Measurements from ENCODE around the gene SMAD5.

SMAD5 gene

GRCh38 chr5:136201870-136202269 lies 69.2 kb downstream of the SMAD5 start:
- DNase-seq (ENCODE audit: insufficient read length) (no peak), FAIRE-seq (no peak)
- TF ChIP-seq POLR2AphosphoS5 (IDR thresholded peaks at IDR 0.05; ENCODE audit: low read depth, low read length), result no peak
- TF ChIP-seq TAF1 (IDR thresholded peaks at IDR 0.05; ENCODE audit: borderline replicate concordance, low read depth, low read length), result no peak

DNA sequence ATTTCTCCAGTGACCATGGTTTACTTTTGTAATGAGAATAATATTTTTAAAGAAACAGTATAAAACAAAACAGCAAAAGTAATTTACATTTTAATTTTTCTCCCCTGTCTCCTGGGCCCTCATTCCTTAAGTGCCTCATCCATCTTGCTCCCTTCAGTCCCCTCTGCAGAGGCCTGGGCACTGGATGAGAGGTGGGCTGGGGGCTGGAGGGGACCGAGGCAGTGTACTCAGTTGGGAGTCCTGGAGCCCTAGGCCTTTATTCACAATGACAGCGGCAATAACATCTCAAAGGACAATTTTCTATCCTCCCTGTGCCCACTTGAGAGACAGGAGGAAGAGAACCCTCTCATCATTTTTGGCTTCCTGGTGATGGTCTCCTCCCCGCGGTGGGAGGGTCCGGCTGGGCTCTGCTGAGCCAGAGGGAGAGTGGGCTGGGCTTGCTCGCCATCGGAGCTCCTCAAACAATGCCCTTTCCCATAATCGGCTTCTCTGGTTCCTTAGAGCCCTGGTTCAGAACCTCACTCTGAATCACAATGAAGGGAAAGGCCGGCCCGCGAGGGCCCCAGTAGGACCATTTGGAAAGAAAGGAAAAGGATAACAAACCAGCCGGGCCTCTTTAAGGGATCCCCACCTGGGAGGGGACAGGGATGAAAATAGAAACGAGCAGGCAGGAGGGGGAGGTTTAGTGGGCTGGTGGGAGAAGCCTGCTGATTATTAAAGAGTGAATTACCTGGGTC lies 70.0 kb downstream of the SMAD5 start:
- TF ChIP-seq POLR2AphosphoS5 (IDR thresholded peaks at IDR 0.05; ENCODE audit: low read depth, low read length), result no peak
- TF ChIP-seq POLR2A (IDR thresholded peaks at IDR 0.05; ENCODE audit: low read depth, low read length), result no peak
- TF ChIP-seq TAF1 (IDR thresholded peaks at IDR 0.05; ENCODE audit: borderline replicate concordance, low read depth, low read length), result no peak
- no peak for FAIRE-seq
- no peak for DNase-seq (ENCODE audit: insufficient read length)

GRCh38 chr5:136203303-136203922 lies 70.8 kb downstream of the SMAD5 start:
- no peak for DNase-seq (ENCODE audit: insufficient read length)
- TF ChIP-seq POLR2AphosphoS5 (IDR thresholded peaks at IDR 0.05; ENCODE audit: low read depth, low read length) (no peak), POLR2A (IDR thresholded peaks at IDR 0.05; ENCODE audit: low read depth, low read length) (no peak), TAF1 (IDR thresholded peaks at IDR 0.05; ENCODE audit: borderline replicate concordance, low read depth, low read length) (no peak)
- no peak for FAIRE-seq

DNA sequence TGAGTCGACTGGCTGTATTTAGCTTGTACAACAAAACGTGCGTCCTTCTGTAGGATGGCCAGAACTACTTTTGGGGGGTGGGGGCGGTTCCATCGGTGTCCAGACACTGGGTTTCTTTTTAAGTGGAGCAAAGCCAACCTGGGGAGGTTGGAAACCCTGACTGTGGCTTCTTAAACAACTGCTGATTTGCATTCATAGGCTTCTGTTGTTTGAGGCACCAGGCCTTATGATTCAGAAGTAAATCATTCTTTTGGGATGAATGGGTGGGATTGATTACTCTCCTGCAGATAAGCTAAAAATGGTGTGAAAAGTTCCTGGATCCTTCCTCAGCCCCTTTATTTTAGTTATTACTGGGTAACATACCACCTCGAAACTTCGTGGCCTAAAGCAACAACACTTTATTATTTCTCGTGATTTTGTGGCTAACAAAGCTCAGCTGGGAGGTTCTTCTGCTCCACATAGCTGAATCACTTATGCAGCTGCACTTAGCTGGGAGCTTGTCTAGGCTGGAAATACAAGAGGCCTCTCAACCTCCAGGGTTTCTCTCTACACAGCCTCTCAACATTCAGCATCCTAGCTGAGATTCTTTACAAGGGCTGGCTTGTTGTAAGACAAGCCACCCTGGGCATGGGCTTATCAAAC lies 72.5 kb downstream of the SMAD5 start:
- no peak for DNase-seq (ENCODE audit: insufficient read length)
- TF ChIP-seq TAF1 (IDR thresholded peaks at IDR 0.05; ENCODE audit: borderline replicate concordance, low read depth, low read length) (no peak), POLR2A (IDR thresholded peaks at IDR 0.05; ENCODE audit: low read depth, low read length) (no peak), POLR2AphosphoS5 (IDR thresholded peaks at IDR 0.05; ENCODE audit: low read depth, low read length) (no peak)

GRCh38 chr5:136205941-136206340 lies 73.3 kb downstream of the SMAD5 start:
- no peak for DNase-seq (ENCODE audit: insufficient read length)
- TF ChIP-seq POLR2AphosphoS5 (IDR thresholded peaks at IDR 0.05; ENCODE audit: low read depth, low read length), result no peak
- no peak for TF ChIP-seq POLR2A (IDR thresholded peaks at IDR 0.05; ENCODE audit: low read depth, low read length)
- no peak for TF ChIP-seq TAF1 (IDR thresholded peaks at IDR 0.05; ENCODE audit: borderline replicate concordance, low read depth, low read length)
- FAIRE-seq, result no peak

More for the DNA sequence above, 72.5 kb downstream of the SMAD5 start:
- no peak for FAIRE-seq

GRCh38 chr5:136206361-136206760 lies 73.7 kb downstream of the SMAD5 start:
- TF ChIP-seq POLR2AphosphoS5 (IDR thresholded peaks at IDR 0.05; ENCODE audit: low read depth, low read length) (no peak), TAF1 (IDR thresholded peaks at IDR 0.05; ENCODE audit: borderline replicate concordance, low read depth, low read length) (no peak), POLR2A (IDR thresholded peaks at IDR 0.05; ENCODE audit: low read depth, low read length) (no peak)
- DNase-seq (ENCODE audit: insufficient read length) (no peak), FAIRE-seq (no peak)

DNA sequence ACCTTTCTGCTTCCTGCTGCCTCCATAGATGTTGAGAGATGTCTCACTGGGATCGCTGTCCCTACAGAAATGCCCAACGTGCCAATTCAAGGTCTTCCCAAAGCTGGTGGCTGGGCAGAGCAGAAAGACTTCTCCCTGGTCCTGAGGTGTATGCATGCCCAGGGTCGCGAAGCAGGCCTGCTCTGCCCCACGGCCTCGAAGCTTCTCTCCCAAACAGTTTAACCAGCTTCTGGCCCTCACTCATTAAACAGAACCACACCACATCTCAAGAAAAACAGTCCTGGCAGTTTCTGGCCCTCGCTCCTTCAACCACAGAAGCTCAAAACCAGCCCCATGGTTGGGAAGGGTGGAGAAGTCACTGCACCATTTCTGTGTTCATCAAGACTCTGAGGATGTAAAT lies 75.0 kb downstream of the SMAD5 start:
- DNase-seq (ENCODE audit: insufficient read length), result no peak
- TF ChIP-seq POLR2AphosphoS5 (IDR thresholded peaks at IDR 0.05; ENCODE audit: low read depth, low read length) (no peak), POLR2A (IDR thresholded peaks at IDR 0.05; ENCODE audit: low read depth, low read length) (no peak), TAF1 (IDR thresholded peaks at IDR 0.05; ENCODE audit: borderline replicate concordance, low read depth, low read length) (no peak)
- no peak for FAIRE-seq

DNA sequence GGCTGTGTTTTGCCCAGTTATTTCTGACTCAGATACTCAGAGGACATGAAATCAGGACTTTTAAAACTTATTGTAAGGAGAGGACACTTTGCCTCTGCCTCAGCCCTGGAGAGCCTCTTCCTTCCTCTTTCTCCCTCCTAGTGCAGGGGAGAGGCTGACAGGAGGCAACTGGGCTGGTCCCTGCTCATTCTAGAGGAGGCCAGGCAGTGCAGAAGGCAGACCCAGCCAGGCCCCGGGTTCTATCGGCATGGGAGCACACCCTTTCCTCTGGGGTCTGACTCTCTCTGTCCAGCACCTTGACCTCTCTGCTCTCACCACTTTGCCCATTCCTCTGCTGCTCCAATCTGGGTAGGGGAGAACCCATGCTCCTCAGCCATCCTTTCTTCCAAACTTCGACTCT lies 76.3 kb downstream of the SMAD5 start:
- no peak for FAIRE-seq
- DNase-seq (ENCODE audit: insufficient read length), result no peak
- no peak for TF ChIP-seq POLR2A (IDR thresholded peaks at IDR 0.05; ENCODE audit: low read depth, low read length)
- TF ChIP-seq POLR2AphosphoS5 (IDR thresholded peaks at IDR 0.05; ENCODE audit: low read depth, low read length), result no peak
- TF ChIP-seq TAF1 (IDR thresholded peaks at IDR 0.05; ENCODE audit: borderline replicate concordance, low read depth, low read length), result no peak

DNA sequence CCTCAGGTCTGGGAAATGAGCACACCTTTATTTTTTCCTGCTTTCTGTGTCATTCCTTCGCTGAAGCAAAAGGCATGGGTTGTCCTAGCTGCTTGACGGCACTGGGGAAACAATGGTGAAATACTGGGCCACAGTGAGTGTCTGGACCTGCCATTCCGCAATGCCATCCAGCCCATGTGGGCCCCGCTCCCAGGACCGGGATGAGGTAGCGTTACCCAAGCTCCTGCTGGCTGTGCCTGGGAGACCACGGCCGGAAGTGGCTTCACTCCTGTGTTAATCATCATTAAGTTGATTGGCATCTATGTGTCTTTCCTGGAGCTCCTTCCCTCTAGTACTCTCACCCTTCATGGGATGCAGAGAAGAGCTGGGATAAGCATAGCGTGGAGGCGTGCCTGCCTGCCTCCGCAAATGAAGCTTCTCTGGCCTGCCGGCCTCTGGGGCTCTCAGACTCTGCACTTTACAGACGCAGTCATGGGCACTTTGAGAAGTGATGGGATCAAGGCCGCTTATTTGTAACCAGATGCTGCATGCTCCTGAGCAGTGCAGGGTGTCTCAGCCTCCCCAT lies 76.8 kb downstream of the SMAD5 start:
- TF ChIP-seq TAF1 (IDR thresholded peaks at IDR 0.05; ENCODE audit: borderline replicate concordance, low read depth, low read length) (no peak), POLR2A (IDR thresholded peaks at IDR 0.05; ENCODE audit: low read depth, low read length) (no peak), POLR2AphosphoS5 (IDR thresholded peaks at IDR 0.05; ENCODE audit: low read depth, low read length) (no peak)
- DNase-seq (ENCODE audit: insufficient read length) (no peak), FAIRE-seq (no peak)

GRCh38 chr5:136210259-136210658 lies 77.6 kb downstream of the SMAD5 start:
- FAIRE-seq (no peak), DNase-seq (ENCODE audit: insufficient read length) (no peak)
- no peak for TF ChIP-seq POLR2AphosphoS5 (IDR thresholded peaks at IDR 0.05; ENCODE audit: low read depth, low read length)

DNA sequence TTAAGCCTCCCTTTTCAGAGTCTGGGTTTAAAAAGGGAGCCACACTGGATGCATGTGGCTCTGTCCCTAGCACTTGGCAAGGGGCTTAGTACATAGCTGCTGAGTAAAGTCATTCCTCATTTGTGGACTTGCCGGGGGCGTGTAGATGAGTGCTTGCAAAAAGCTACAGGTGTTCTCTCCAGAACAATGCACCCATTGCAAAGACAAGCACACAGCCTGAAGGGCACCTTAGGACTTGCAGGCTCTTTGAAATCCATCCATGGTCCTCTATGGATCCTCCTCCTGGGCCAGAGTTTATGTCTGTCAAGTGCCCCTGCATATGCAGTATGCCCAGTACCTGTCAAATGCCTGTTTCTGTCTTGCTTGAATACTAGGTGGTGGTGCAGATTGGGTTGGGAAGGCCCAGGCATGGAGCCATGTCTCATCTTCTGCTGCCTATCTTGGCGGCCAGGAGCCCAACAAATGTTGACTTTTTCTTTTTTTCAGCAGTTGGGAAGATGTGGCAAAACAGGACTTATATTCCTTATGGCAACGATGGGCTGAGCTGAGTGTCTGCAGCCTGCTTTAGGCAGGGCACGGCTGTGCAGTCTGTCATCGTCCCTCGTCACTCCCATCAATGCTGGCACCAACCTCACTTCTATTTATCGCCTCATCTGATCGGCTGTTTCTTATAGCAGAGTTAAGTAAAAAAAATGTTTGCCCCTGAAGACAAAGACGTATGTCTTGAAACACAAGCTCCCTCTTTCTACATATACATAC lies 78.8 kb downstream of the SMAD5 start:
- DNase-seq (ENCODE audit: insufficient read length) (no peak), FAIRE-seq (no peak)
- TF ChIP-seq POLR2AphosphoS5 (IDR thresholded peaks at IDR 0.05; ENCODE audit: low read depth, low read length) (no peak), POLR2A (IDR thresholded peaks at IDR 0.05; ENCODE audit: low read depth, low read length) (no peak), TAF1 (IDR thresholded peaks at IDR 0.05; ENCODE audit: borderline replicate concordance, low read depth, low read length) (no peak)
